GM12874 (cell line): ENCODE results near the gene MOG.

Experiments used
- CTCF ChIP-seq: IDR thresholded peaks from 2 replicates; pipeline ENCODE4 v1.5.1; 2011; ENCODE audit warnings: low read depth, mild to moderate bottlenecking, control low read depth, low read length, moderate library complexity; ENCODE audit not compliant: insufficient read depth

Gene MOG

GRCh38 chr6:29705389-29706231, 48.7 kb downstream of the MOG start:
- peak; percentile 39 for TF ChIP-seq CTCF

- TF ChIP-seq CTCF: no peak
These were observed 51.7 kb downstream of the MOG start for GRCh38 chr6:29708432-29709179.

- TF ChIP-seq CTCF: no peak
These were observed 52.3 kb downstream of the MOG start for GRCh38 chr6:29709188-29709587.

GRCh38 chr6:29710281-29710941, 53.5 kb downstream of the MOG start:
- TF ChIP-seq CTCF: no peak

GRCh38 chr6:29720863-29721262, 64.0 kb downstream of the MOG start:
- TF ChIP-seq CTCF: peak; percentile 22; the same call in 1 of the 2 replicates
